ENCODE data around the gene C1QTNF5. TPM values are rescaled to one million over a fixed set of nuclear protein-coding genes. Genes with fewer than 3 reads are reported as not detected.

The C1QTNF5 gene
- total RNA-seq, 2 donors from 2014 or later: 0.62 to 0.66 TPM

GRCh38 chr11:119320776-119321524, 19.7 kb downstream of the C1QTNF5 start:
- TF ChIP-seq CTCF (conservative IDR thresholded peaks at IDR 0.05): no peak
- no peaks in the 10 kb centered on the region for H3K9me3 ChIP-seq (ENCODE audit: control insufficient read depth, low read length)
- Mint-ChIP-seq H3K27ac (peak overlapping the region; percentile 92), H3K4me3 (peak overlapping the region; percentile 56), H3K4me1 (peaks cover 38% of the 10 kb centered on the region), H3K9me3 (no peaks in the 10 kb centered on the region), H3K36me3 (ENCODE audit: low read depth) (no peaks in the 10 kb centered on the region), H3K27me3 (ENCODE audit: insufficient read depth) (peaks cover 5% of the 10 kb centered on the region)
- no peak overlapping the region for H3K9ac ChIP-seq (ENCODE audit: extremely low read depth, low read length, poor library complexity, severe bottlenecking)
- WGBS, 2 experiments (ENCODE audit: insufficient coverage in 1 of 2, insufficient read length in 1 of 2): 18 to 19% methylated on average over 16 to 60 of the region's 60 CpGs
- H3K4me3 ChIP-seq (ENCODE audit: low read length): no peak overlapping the region
- peaks cover 21% of the 10 kb centered on the region for H3K4me1 ChIP-seq (ENCODE audit: control insufficient read depth, insufficient read depth, low read length)
- H3K36me3 ChIP-seq (ENCODE audit: control insufficient read depth, insufficient read depth, low read length): no peaks in the 10 kb centered on the region
- peaks cover 8% of the 10 kb centered on the region for H3K27me3 ChIP-seq (ENCODE audit: control insufficient read depth, insufficient read depth, low read length, poor library complexity, severe bottlenecking)
- DNase-seq: peak; percentile 87
- peak overlapping the region; percentile 85 for H3K27ac ChIP-seq (ENCODE audit: low read depth, low read length)

GRCh38 chr11:119320240-119320775, 20.4 kb downstream of the C1QTNF5 start:
- Mint-ChIP-seq H3K4me3 (peak overlapping the region; percentile 56), H3K27ac (peak overlapping the region; percentile 93), H3K9me3 (no peaks in the 10 kb centered on the region), H3K4me1 (peaks cover 38% of the 10 kb centered on the region), H3K27me3 (ENCODE audit: insufficient read depth) (peaks cover 12% of the 10 kb centered on the region), H3K36me3 (ENCODE audit: low read depth) (no peaks in the 10 kb centered on the region)
- Histone ChIP-seq H3K9ac (ENCODE audit: extremely low read depth, low read length, poor library complexity, severe bottlenecking) (no peak overlapping the region), H3K27me3 (ENCODE audit: control insufficient read depth, insufficient read depth, low read length, poor library complexity, severe bottlenecking) (peaks cover 14% of the 10 kb centered on the region), H3K36me3 (ENCODE audit: control insufficient read depth, insufficient read depth, low read length) (no peaks in the 10 kb centered on the region), H3K9me3 (ENCODE audit: control insufficient read depth, low read length) (no peaks in the 10 kb centered on the region), H3K4me1 (ENCODE audit: control insufficient read depth, insufficient read depth, low read length) (peaks cover 21% of the 10 kb centered on the region), H3K4me3 (ENCODE audit: low read length) (no peak overlapping the region), H3K27ac (ENCODE audit: low read depth, low read length) (peak overlapping the region; percentile 85)
- peak; percentile 81 for DNase-seq
- WGBS, 2 experiments (ENCODE audit: insufficient coverage in 1 of 2, insufficient read length in 1 of 2): 36 to 56% methylated on average over 2 to 17 of the region's 17 CpGs
- TF ChIP-seq CTCF (conservative IDR thresholded peaks at IDR 0.05): no peak

- Histone ChIP-seq H3K9ac (ENCODE audit: extremely low read depth, low read length, poor library complexity, severe bottlenecking) (no peak overlapping the region), H3K27me3 (ENCODE audit: control insufficient read depth, insufficient read depth, low read length, poor library complexity, severe bottlenecking) (peaks cover 16% of the 10 kb centered on the region), H3K27ac (ENCODE audit: low read depth, low read length) (no peak overlapping the region), H3K9me3 (ENCODE audit: control insufficient read depth, low read length) (no peaks in the 10 kb centered on the region), H3K36me3 (ENCODE audit: control insufficient read depth, insufficient read depth, low read length) (no peaks in the 10 kb centered on the region), H3K4me1 (ENCODE audit: control insufficient read depth, insufficient read depth, low read length) (peaks cover 21% of the 10 kb centered on the region), H3K4me3 (ENCODE audit: low read length) (no peak overlapping the region)
- Mint-ChIP-seq H3K36me3 (ENCODE audit: low read depth) (peaks cover under 1% of the 10 kb centered on the region), H3K27me3 (ENCODE audit: insufficient read depth) (peaks cover 17% of the 10 kb centered on the region), H3K4me1 (peaks cover 38% of the 10 kb centered on the region), H3K4me3 (peak overlapping the region; percentile 56), H3K9me3 (no peaks in the 10 kb centered on the region), H3K27ac (peak overlapping the region; percentile 93)
- 43 to 73% methylated on average over 3 to 11 of the region's 11 CpGs for WGBS, 2 experiments (ENCODE audit: insufficient coverage in 1 of 2, insufficient read length in 1 of 2)
- no peak for TF ChIP-seq CTCF (conservative IDR thresholded peaks at IDR 0.05)
- DNase-seq: peak; percentile 69
Measured at GRCh38 chr11:119319700-119320239, 20.9 kb downstream of the C1QTNF5 start.

Measured in endodermal cell (in vitro differentiated cells).